Heart left ventricle (tissue), 13 donors: Measurements from ENCODE around the gene NCOA6.

ENCODE experiments used
- CTCF ChIP-seq, 12 donors: fragments of 200-600 bp; sonication (generic) in 4 of 12; IDR thresholded peaks; one replicate each; pipeline versions ENCODE4 v1.5.0 to v1.8.0; 2018 to 2022; ENCODE audit warnings: antibody characterized with exemption in 12 of 12, mild to moderate bottlenecking in 5 of 12
- POLR2A ChIP-seq, 2 donors: fragments of 450-650 bp; IDR thresholded peaks; one replicate each; pipeline ENCODE4 v1.6.1; 2017; ENCODE audit warnings: antibody characterized with exemption in 2 of 2, mild to moderate bottlenecking in 2 of 2, moderate library complexity in 2 of 2
- donor health status: ischemic (EF 13 %, LVEDD 7.1; RV severe dilation, severe dysfunction).
- donor health status: DM: no; HTN: yes; CAD: no.
- donor health status: DM: no; HTN: no; CAD: no.
- donor health status: ischemic (EF 25% LVEDD 6.9; RV normal size, moderate dysfunction).
- donor health status: ischemic (EF 25% LVEDD 5.7; RV mildly dilated, moderate dysfunction).
- donor health status: ischemic (EF 35%, LVEDD 5.7; RV mildly dilated, moderate dysfunction).
- donor health status: nonischemic (EF 11% LVEDD 7.7; RV severe dilation, severe dysfunction).
- donor health status: DM: yes; HTN: yes; CAD: no.
- donor health status: PGD.
- donor health status: ischemic (EF 29% LVEDD 5.4; RV normal size, mild dysfunction).
- donor health status: nonischemic (EF 23%, LVEDD 6.1; RV moderate dilation, normal function).

GRCh38 chr20:34717230-34718095 lies 108.0 kb downstream of the NCOA6 start:
- TF ChIP-seq CTCF (IDR thresholded peaks at IDR 0.05), result no peak
- no peak for TF ChIP-seq POLR2A (IDR thresholded peaks at IDR 0.05)
